MM.1S (cell line): ENCODE results near the gene GALM.

Experiments used
- DNase-seq: peaks from one replicate; pipeline ENCODE4 v3.0.0-alpha.2; 2015
- H2AFZ ChIP-seq: fragments of 300-600 bp; sonication (generic); 2 replicates; pipeline ENCODE4 v1.6.0; 2016; ENCODE audit warnings: antibody characterized with exemption, low read length
- H3F3A ChIP-seq: fragments of 300-600 bp; sonication (generic); 2 replicates; pipeline ENCODE4 v1.6.1; 2016; ENCODE audit warnings: mild to moderate bottlenecking, antibody characterized with exemption, low read length, moderate library complexity, mixed read lengths; ENCODE audit not compliant: insufficient read depth
- H3K27ac ChIP-seq: fragments of 300-600 bp; sonication (generic); 2 replicates; pipeline ENCODE4 v1.5.1; 2016; ENCODE audit warnings: mild to moderate bottlenecking, low read length
- H3K27me3 ChIP-seq: fragments of 300-600 bp; sonication (generic); replicated peaks from 2 replicates; pipeline ENCODE4 v1.6.0; 2016; ENCODE audit warnings: low read length; ENCODE audit not compliant: insufficient read depth
- H3K36me3 ChIP-seq: fragments of 300-600 bp; sonication (generic); replicated peaks from 2 replicates; pipeline ENCODE4 v1.6.1; 2016; ENCODE audit warnings: mild to moderate bottlenecking, low read length, mixed read lengths; ENCODE audit not compliant: insufficient read depth
- H3K4me1 ChIP-seq: fragments of 300-600 bp; sonication (generic); 2 replicates; pipeline ENCODE4 v1.6.1; 2016; ENCODE audit warnings: low read length, mixed read lengths
- H3K4me2 ChIP-seq: fragments of 300-600 bp; sonication (generic); 2 replicates; pipeline ENCODE4 v1.6.0; 2016; ENCODE audit warnings: low read depth, low read length
- H3K4me3 ChIP-seq: fragments of 300-600 bp; sonication (generic); 2 replicates; pipeline ENCODE4 v1.5.1; 2016; ENCODE audit warnings: low read length, mixed read lengths
- H3K79me2 ChIP-seq: fragments of 300-600 bp; sonication (generic); 2 replicates; pipeline ENCODE4 v1.6.1; 2016; ENCODE audit warnings: mixed run types, low read length, mixed read lengths
- H3K9ac ChIP-seq: fragments of 300-600 bp; sonication (generic); 2 replicates; pipeline ENCODE4 v1.6.1; 2016; ENCODE audit warnings: low read length, mixed read lengths
- H3K9me2 ChIP-seq: fragments of 300-600 bp; sonication (generic); replicated peaks from 2 replicates; pipeline ENCODE4 v1.6.1; 2016; ENCODE audit warnings: mild to moderate bottlenecking, low read length, mixed read lengths; ENCODE audit not compliant: insufficient read depth
- H3K9me3 ChIP-seq: fragments of 300-600 bp; sonication (generic); replicated peaks from 2 replicates; pipeline ENCODE4 v1.6.1; 2016; ENCODE audit warnings: mild to moderate bottlenecking, low read length, mixed read lengths; ENCODE audit not compliant: insufficient read depth
- H4K20me1 ChIP-seq: fragments of 300-600 bp; sonication (generic); 2 replicates; pipeline ENCODE4 v1.6.1; 2016; ENCODE audit warnings: mild to moderate bottlenecking, low read length, moderate library complexity, mixed read lengths; ENCODE audit not compliant: insufficient read depth
- CTCF ChIP-seq: fragments of 300-600 bp; sonication (generic); IDR thresholded peaks from 2 replicates; pipeline ENCODE4 v1.5.1; 2016; ENCODE audit warnings: antibody characterized with exemption, low read length, mixed read lengths
- EZH2 ChIP-seq: fragments of 300-600 bp; sonication (generic); optimal IDR thresholded peaks from 2 replicates; pipeline ENCODE3; 2017; ENCODE audit warnings: low read depth, mild to moderate bottlenecking, antibody characterized with exemption, low read length, mixed read lengths
- EZH2phosphoT487 ChIP-seq: fragments of 300-600 bp; sonication (generic); IDR thresholded peaks from 2 replicates; pipeline ENCODE4 v1.6.1; 2018; ENCODE audit warnings: antibody characterized with exemption, low read length

GALM gene

GRCh38 chr2:38737925-38738324, 72.0 kb downstream of the GALM start:
- Histone ChIP-seq H3K79me2 (no peaks in the 10 kb centered on the region), H4K20me1 (peaks cover 6% of the 10 kb centered on the region; the same call in 1 of the 2 replicates), H3K9ac (no peak overlapping the region), H2AFZ (no peak overlapping the region), H3K9me3 (no peaks in the 10 kb centered on the region), H3K9me2 (no peaks in the 10 kb centered on the region), H3K4me1 (peaks cover 34% of the 10 kb centered on the region), H3K4me3 (no peak overlapping the region), H3K36me3 (no peaks in the 10 kb centered on the region), H3K4me2 (no peak overlapping the region), H3K27ac (no peak overlapping the region), H3F3A (peaks cover 47% of the 10 kb centered on the region), H3K27me3 (no peaks in the 10 kb centered on the region)
- no peak for TF ChIP-seq CTCF
- TF ChIP-seq EZH2 = no peak
- no peak for TF ChIP-seq EZH2phosphoT487
- no peak for DNase-seq

- Histone ChIP-seq H3K27me3 (no peaks in the 10 kb centered on the region), H3K36me3 (peaks cover 5% of the 10 kb centered on the region; the same call in 1 of the 2 replicates), H3F3A (peaks cover 51% of the 10 kb centered on the region), H3K79me2 (peaks cover 15% of the 10 kb centered on the region), H3K4me2 (no peak overlapping the region), H3K9ac (no peak overlapping the region), H2AFZ (no peak overlapping the region), H3K9me2 (no peaks in the 10 kb centered on the region), H3K9me3 (no peaks in the 10 kb centered on the region), H4K20me1 (peaks cover 12% of the 10 kb centered on the region), H3K4me3 (no peak overlapping the region), H3K27ac (no peak overlapping the region), H3K4me1 (peaks cover 20% of the 10 kb centered on the region)
- TF ChIP-seq CTCF (no peak), EZH2phosphoT487 (no peak), EZH2 (no peak)
- DNase-seq = no peak
Observed at GRCh38 chr2:38739524-38739923, 73.6 kb downstream of the GALM start.

GRCh38 chr2:38740851-38741731, 75.2 kb downstream of the GALM start:
- Histone ChIP-seq H3K4me2 (no peak overlapping the region), H3K4me3 (no peak overlapping the region), H3F3A (peaks cover 55% of the 10 kb centered on the region), H3K9ac (no peak overlapping the region), H3K9me3 (no peaks in the 10 kb centered on the region), H2AFZ (no peak overlapping the region), H3K27me3 (no peaks in the 10 kb centered on the region), H3K79me2 (peaks cover 31% of the 10 kb centered on the region), H4K20me1 (peaks cover 28% of the 10 kb centered on the region), H3K9me2 (no peaks in the 10 kb centered on the region), H3K36me3 (peaks cover 20% of the 10 kb centered on the region), H3K4me1 (peaks cover 6% of the 10 kb centered on the region), H3K27ac (no peak overlapping the region)
- DNase-seq = peak; percentile 48
- TF ChIP-seq EZH2phosphoT487 = no peak
- TF ChIP-seq CTCF = peak; percentile 44
- TF ChIP-seq EZH2 = no peak
